Neuron (in vitro differentiated cells): ENCODE results near the gene MCTP1.

Experiments used
- H2AFZ ChIP-seq: one replicate; pipeline ENCODE4 v1.6.1; 2013; ENCODE audit warnings: low read depth, mild to moderate bottlenecking, inconsistent platforms, low read length, moderate library complexity
- H3K27me3 ChIP-seq: one replicate; pipeline ENCODE4 v1.6.1; 2013; ENCODE audit warnings: low read length; ENCODE audit not compliant: insufficient read depth
- H3K36me3 ChIP-seq: one replicate; pipeline ENCODE4 v1.6.1; 2013; ENCODE audit warnings: low read length; ENCODE audit not compliant: insufficient read depth
- H3K4me1 ChIP-seq: one replicate; pipeline ENCODE4 v1.6.1; 2013; ENCODE audit warnings: low read length; ENCODE audit not compliant: insufficient read depth
- H3K4me3 ChIP-seq: 2 replicates; pipeline ENCODE4 v1.5.1; 2013; ENCODE audit warnings: mild to moderate bottlenecking, low read length, moderate library complexity
- H3K9me3 ChIP-seq: one replicate; pipeline ENCODE4 v1.6.1; 2013; ENCODE audit warnings: low read length

MCTP1 gene

DNA sequence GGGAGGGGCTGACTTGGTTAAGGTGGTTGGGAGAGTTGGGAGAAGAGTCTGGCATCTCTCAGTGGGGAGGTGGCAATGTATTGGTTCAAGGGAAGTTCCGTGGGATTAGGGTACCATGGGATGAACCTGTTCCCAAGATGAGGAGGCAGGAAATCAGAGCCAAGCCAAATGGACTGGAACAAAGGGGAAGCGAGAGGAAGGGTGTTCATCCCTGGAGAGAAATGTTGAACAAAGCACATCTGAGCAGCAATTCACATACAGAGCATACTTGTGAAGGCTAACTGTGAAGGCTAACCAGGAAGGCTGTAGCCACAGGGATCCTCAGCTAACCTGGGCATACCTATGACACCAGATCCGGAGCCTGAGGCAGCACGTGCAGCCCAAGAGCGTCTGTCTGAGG lies 214.0 kb downstream of the MCTP1 start:
- H3K36me3 ChIP-seq = no peaks in the 10 kb centered on the region
- H3K4me3 ChIP-seq = no peak overlapping the region
- no peaks in the 10 kb centered on the region for H3K4me1 ChIP-seq
- no peak overlapping the region for H2AFZ ChIP-seq
- H3K9me3 ChIP-seq = no peaks in the 10 kb centered on the region
- no peaks in the 10 kb centered on the region for H3K27me3 ChIP-seq

DNA sequence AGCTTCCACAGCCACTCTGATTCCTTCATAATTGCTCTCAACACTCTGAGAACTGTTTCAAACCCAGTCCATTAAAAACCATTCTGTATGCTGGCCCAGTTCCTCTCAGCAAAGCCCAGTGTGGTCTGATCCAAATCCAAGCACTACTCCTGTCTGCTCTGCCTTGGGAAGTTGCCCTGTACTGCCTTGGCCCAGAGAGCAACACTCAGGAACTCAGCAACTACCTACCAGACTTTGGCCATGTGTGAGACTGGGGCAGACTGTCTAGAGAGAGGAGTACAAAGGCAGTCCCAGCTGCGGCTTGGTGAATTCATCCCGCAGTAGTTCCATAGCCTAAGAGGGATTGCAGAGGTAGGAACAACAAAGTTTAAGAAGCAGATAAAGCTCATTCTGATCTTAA lies 214.4 kb downstream of the MCTP1 start:
- H3K4me1 ChIP-seq = no peaks in the 10 kb centered on the region
- no peaks in the 10 kb centered on the region for H3K9me3 ChIP-seq
- H2AFZ ChIP-seq = no peak overlapping the region
- H3K4me3 ChIP-seq = no peak overlapping the region
- no peaks in the 10 kb centered on the region for H3K27me3 ChIP-seq
- no peaks in the 10 kb centered on the region for H3K36me3 ChIP-seq

DNA sequence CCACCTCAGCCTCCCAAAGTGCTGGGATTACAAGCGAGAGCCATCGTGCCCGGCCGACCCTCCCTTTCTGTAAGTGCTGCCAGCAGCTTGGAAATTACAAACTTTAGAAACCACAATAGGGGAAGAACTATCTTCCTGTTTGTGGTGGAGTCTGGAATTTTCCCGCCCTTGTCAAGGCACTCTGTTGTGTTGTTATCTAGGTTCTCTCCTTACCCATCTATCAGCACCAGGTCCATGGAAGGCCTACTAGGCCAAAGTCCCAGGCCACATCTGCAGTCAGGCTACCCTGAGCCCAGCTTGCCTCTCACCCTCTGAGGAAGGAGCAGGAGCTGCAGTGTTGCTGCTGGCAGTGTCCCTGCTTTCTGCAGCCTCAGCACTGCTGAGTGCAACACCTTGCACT lies 214.9 kb downstream of the MCTP1 start:
- no peaks in the 10 kb centered on the region for H3K9me3 ChIP-seq
- no peak overlapping the region for H3K4me3 ChIP-seq
- no peak overlapping the region for H2AFZ ChIP-seq
- no peaks in the 10 kb centered on the region for H3K27me3 ChIP-seq
- no peaks in the 10 kb centered on the region for H3K36me3 ChIP-seq
- no peaks in the 10 kb centered on the region for H3K4me1 ChIP-seq

DNA sequence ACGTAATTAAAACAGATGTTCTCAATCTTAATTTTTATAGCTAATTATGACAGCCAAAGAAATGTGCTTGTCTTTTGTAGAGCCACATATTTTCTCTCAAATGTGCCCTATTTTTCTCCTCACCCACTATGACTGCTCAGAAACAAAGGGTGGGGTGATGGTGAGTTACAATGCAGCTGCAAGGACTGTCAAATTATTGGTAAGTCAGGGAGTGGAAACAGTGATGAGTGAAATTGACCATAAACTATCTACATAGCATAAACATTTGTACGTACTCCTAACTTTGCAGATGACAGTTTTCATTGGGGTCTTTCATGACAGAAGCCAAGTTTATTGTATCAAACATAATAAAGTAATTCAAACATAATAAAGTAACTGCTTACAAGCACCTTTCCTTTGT lies 215.9 kb downstream of the MCTP1 start:
- Histone ChIP-seq H3K4me1 (no peaks in the 10 kb centered on the region), H3K36me3 (no peaks in the 10 kb centered on the region), H3K9me3 (no peaks in the 10 kb centered on the region), H3K27me3 (no peaks in the 10 kb centered on the region), H3K4me3 (no peak overlapping the region), H2AFZ (no peak overlapping the region)

DNA sequence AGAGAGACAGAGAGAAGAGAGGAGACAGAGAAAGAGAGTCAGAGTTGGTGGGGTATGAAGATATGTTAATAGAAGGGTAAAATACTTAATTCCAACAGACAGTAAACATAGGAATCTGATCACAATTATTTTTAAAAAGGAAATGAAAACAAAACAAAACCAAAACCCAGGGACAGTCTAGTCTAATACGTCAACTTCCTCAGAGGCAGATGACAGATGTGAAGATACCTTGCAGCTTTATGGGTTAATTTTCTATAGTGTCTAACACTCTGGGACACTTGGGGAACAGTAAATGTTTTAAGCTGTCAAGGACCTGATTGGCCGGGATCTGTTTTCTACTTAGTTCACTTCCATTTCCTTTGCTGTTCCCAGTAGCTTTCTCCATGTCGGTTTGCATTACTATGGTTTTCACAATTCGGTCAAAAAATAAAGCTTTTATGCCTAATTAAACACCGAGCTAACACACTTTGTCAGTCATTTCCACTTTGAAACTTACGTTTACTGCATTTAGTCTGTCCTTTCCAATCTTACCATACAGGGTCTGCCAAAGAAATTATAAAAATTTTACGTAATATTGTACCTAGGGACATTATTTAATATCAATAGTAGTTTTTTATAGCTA lies 216.5 kb downstream of the MCTP1 start:
- Histone ChIP-seq H3K4me3 (no peak overlapping the region), H3K9me3 (no peaks in the 10 kb centered on the region), H3K4me1 (peaks cover 1% of the 10 kb centered on the region), H3K27me3 (no peaks in the 10 kb centered on the region), H2AFZ (no peak overlapping the region), H3K36me3 (no peaks in the 10 kb centered on the region)

DNA sequence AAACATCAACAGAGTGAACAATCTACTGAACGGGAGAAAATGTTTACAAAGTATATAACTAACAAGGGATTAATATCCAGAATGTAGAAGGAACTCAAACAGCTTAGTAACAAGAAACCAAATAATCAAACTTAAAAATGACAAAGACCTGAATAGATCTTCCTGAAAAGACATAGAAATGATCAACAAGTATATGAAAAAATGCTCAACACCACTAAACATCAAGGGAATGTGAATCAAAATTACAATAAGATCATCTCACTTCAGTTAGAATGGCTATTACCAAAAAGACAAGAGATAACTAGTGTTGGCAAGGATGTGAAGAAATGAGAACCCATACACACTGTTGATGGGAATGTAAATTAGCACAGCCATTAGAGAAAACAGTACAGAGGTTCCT lies 218.8 kb downstream of the MCTP1 start:
- Histone ChIP-seq H3K9me3 (no peaks in the 10 kb centered on the region), H3K4me1 (peaks cover 13% of the 10 kb centered on the region), H2AFZ (no peak overlapping the region), H3K4me3 (no peak overlapping the region), H3K36me3 (no peaks in the 10 kb centered on the region), H3K27me3 (no peaks in the 10 kb centered on the region)

DNA sequence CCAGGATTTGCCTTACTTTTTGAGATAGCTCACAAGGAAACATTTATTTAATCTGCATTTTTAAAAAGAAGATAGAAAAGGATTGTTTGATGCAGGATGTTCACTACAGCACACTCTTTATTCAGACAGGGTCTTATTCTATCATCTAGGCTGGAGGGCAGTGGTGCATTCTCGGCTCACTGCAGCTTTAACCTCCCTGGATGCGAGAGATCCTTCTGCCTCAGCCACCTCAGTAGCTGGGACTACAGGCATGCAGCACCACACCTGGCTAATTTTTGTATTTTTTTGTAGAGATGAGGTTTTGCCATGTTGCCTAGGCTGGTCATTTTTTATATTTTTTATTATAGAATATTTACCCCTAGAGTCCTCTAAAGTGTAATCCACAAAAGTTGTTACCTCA lies 221.4 kb downstream of the MCTP1 start:
- no peaks in the 10 kb centered on the region for H3K27me3 ChIP-seq
- peaks cover 16% of the 10 kb centered on the region for H3K4me1 ChIP-seq
- no peaks in the 10 kb centered on the region for H3K36me3 ChIP-seq
- H2AFZ ChIP-seq = no peak overlapping the region
- no peak overlapping the region for H3K4me3 ChIP-seq
- H3K9me3 ChIP-seq = no peaks in the 10 kb centered on the region

DNA sequence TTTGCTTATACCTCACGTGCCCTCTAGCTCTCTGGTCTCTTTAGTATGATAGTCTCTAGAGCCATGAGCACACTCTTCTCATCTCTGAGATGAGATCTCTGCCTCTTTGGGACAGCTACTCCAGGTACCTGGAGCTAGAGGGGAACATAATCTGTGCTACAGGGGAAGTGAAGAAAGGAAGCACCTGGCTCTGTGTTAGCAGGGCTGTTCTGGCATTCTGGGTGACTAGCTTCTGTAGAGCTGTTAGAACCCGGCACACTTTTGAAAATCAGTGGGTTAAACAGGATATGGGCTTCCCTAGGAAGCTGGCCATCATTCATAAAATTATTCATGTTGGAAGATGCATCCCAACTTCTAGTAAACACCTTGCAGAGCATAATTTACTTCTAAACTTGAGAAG lies 224.8 kb downstream of the MCTP1 start:
- peaks cover 24% of the 10 kb centered on the region for H3K4me1 ChIP-seq

DNA sequence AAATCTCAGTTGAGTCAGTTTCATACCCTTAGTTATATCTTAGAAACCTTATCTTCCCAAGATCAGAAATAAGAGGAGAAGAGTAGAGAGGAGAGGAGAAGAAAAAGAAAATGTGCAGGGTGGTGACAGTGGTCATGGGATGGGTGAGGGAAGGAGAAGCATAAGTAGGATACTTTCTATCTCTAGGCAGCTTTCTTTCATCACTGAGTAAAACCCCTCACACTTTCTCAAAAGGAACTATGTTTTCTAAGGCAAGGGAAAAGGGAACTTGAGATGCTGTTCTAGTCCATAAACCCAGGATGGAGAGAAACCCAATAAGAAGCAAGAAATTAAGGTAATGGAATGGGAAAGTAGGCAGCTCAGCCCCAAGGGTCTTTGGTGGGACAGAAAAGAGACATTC lies 225.3 kb downstream of the MCTP1 start:
- Histone ChIP-seq H3K27me3 (no peaks in the 10 kb centered on the region), H3K9me3 (no peaks in the 10 kb centered on the region)

More for the DNA sequence above, 224.8 kb downstream of the MCTP1 start:
- H3K9me3 ChIP-seq = no peaks in the 10 kb centered on the region
- no peak overlapping the region for H2AFZ ChIP-seq
- H3K36me3 ChIP-seq = no peaks in the 10 kb centered on the region
- H3K4me3 ChIP-seq = no peak overlapping the region
- H3K27me3 ChIP-seq = no peaks in the 10 kb centered on the region

DNA sequence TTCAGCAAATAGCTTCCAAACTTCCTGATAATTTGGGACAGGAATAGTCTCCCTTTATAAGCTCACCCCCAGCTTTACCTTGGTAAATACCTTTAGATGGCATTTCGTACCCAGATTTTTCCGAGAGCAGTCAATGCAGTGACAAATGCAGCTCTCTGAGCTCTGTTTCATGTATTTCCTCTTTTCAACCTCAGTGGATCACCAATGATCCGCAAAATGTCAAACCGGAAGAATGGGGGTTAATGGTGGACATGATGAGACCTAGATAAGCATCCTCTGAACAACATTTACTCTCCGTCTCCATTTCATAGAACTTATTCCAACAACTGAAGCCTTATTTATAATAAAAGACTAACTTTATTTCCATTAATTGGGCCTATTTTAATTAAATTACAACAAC lies 227.3 kb downstream of the MCTP1 start:
- H3K9me3 ChIP-seq = no peaks in the 10 kb centered on the region
- peaks cover 16% of the 10 kb centered on the region for H3K4me1 ChIP-seq
- H2AFZ ChIP-seq = no peak overlapping the region
- no peak overlapping the region for H3K4me3 ChIP-seq
- H3K27me3 ChIP-seq = no peaks in the 10 kb centered on the region
- no peaks in the 10 kb centered on the region for H3K36me3 ChIP-seq

More for the DNA sequence above, 225.3 kb downstream of the MCTP1 start:
- Histone ChIP-seq H3K4me3 (no peak overlapping the region), H2AFZ (no peak overlapping the region), H3K36me3 (no peaks in the 10 kb centered on the region), H3K4me1 (peaks cover 24% of the 10 kb centered on the region)

DNA sequence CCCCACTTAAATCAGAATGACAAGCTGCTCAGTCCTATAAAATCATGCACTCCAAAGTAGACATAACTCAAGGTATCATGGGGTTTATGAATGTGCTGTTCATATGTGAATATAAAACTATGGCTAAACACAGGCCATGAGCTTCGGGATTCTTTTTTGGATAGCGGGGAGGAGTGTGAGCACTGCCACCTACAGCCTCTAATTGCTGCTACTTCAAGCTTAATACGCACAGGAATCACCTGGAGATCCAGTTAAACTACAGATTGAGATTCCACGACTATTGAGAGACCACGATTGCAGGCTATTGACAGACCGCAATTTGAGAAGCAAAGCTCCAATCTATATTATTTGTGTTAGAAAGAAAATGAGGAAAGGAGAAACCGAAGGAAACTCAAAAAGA lies 231.6 kb downstream of the MCTP1 start:
- no peak overlapping the region for H2AFZ ChIP-seq
- H3K9me3 ChIP-seq = no peaks in the 10 kb centered on the region
- peaks cover 13% of the 10 kb centered on the region for H3K4me1 ChIP-seq
- H3K4me3 ChIP-seq = no peak overlapping the region
- no peaks in the 10 kb centered on the region for H3K36me3 ChIP-seq
- H3K27me3 ChIP-seq = no peaks in the 10 kb centered on the region

DNA sequence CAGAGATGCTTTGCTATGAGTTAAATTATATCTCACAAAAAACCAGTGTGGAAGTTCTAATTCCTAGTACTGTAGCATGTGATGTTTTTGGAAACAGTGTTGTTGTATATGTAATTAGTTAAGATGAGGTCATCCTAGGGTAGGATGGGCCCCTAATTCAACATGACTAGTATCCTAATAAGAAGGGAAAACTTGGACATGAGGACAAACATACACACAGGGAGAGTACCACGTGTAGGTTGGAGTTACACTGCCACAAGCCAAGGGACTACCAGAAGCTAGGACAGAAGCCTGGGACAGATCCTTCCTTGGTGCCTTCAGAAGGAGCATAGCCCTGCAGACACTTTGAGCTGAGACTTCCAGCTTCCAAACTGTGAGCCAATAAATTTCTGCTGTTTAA lies 234.2 kb downstream of the MCTP1 start:
- Histone ChIP-seq H3K4me1 (peaks cover 7% of the 10 kb centered on the region), H3K36me3 (no peaks in the 10 kb centered on the region), H3K9me3 (no peaks in the 10 kb centered on the region), H3K4me3 (no peak overlapping the region), H3K27me3 (no peaks in the 10 kb centered on the region), H2AFZ (no peak overlapping the region)

DNA sequence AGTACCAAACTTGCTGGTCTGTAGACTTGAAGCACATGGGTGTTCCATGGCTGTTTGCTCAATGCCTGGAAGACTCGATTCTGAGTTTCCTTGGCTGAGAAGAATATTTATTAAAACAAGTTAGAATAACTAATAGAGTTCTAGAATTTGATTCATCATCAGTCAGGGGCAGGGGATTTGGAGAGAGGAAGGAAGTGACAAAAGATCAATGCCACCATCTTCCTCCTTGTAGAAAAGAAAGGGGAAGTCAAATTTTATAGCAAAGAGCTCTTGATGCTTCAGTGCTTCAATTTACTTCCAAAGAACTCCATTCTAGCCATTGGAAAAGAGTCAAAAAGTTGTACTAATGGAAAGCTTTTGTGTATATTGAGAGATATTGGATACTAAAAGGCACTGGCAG lies 236.3 kb downstream of the MCTP1 start:
- no peak overlapping the region for H3K4me3 ChIP-seq
- no peaks in the 10 kb centered on the region for H3K9me3 ChIP-seq
- no peak overlapping the region for H2AFZ ChIP-seq
- no peaks in the 10 kb centered on the region for H3K27me3 ChIP-seq
- peaks cover 7% of the 10 kb centered on the region for H3K4me1 ChIP-seq
- H3K36me3 ChIP-seq = no peaks in the 10 kb centered on the region

DNA sequence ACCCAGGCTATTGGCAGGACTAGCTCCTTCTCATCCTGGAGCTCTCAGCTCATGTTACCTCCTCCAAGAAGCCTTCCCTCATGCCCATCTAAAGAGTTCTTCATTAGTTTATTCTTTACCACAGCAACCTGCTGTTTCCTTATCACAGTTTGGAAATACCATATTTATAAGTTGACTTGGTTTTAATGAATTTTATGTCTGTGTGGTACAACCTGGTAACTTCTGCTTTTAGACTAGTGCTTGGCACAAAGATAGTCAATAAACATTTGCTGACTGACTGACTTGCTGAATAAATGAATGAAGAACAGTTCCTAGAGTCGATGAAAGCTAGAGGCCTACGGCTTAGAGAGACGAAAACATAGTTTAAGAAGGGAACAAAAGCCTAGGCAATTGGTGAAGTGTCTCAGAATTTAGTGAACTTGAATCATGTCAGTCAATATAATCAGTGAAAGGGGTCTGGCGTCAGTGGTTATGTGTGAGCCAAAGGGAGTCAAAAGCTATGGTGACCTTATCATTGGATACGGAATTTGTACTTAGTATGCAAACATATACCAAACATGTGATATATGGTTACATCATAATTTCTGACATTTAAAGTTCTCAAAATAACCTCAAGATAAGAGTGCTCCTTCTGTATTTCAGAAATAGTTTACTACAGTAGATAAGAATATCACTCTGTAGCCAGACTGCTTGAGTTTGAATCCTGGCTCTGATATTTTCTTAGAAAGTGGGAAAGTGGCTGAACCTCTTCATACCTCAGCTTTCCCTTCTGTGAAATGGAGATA lies 239.5 kb downstream of the MCTP1 start:
- Histone ChIP-seq H3K27me3 (no peaks in the 10 kb centered on the region), H2AFZ (no peak overlapping the region), H3K36me3 (no peaks in the 10 kb centered on the region), H3K4me1 (no peaks in the 10 kb centered on the region), H3K9me3 (no peaks in the 10 kb centered on the region), H3K4me3 (no peak overlapping the region)
